Muscle layer of colon (tissue), 2 donors: ENCODE results near the gene GBGT1.

Experiments used
- H3K27ac ChIP-seq: one replicate; pipeline ENCODE4 v1.7.0; 2013; ENCODE audit warnings: low read depth, mild to moderate bottlenecking, low read length, moderate library complexity
- H3K27me3 ChIP-seq, 2 donors: one replicate each; pipeline ENCODE4 v1.7.0; 2013; ENCODE audit warnings: low read length in 2 of 2, mild to moderate bottlenecking in 2 of 2; ENCODE audit not compliant: insufficient read depth in 2 of 2, control insufficient read depth in 1 of 2
- H3K36me3 ChIP-seq: one replicate; pipeline ENCODE4 v1.7.0; 2013; ENCODE audit warnings: mild to moderate bottlenecking, low read length; ENCODE audit not compliant: insufficient read depth
- H3K4me1 ChIP-seq: one replicate; pipeline ENCODE4 v1.7.0; 2013; ENCODE audit warnings: mild to moderate bottlenecking, low read length; ENCODE audit not compliant: insufficient read depth
- H3K4me3 ChIP-seq, 2 donors: one replicate each; pipeline ENCODE4 v1.7.0; 2013; ENCODE audit warnings: low read length in 2 of 2, low read depth in 1 of 2, mild to moderate bottlenecking in 1 of 2, moderate library complexity in 1 of 2
- H3K9ac ChIP-seq: one replicate; pipeline ENCODE4 v1.7.0; 2013; ENCODE audit warnings: low read length
- H3K9me3 ChIP-seq: one replicate; pipeline ENCODE4 v1.7.0; 2013; ENCODE audit warnings: mild to moderate bottlenecking, low read length
- donor health status: abdominal sarcoma.
- donor health status: Adenocarcinoma of cecum.

The GBGT1 gene

GRCh38 chr9:133160742-133161546 lies 2.8 kb downstream of the GBGT1 start:
- no peak overlapping the region for H3K27ac ChIP-seq
- H3K36me3 ChIP-seq, result no peaks in the 10 kb centered on the region
- no peak overlapping the region for H3K4me3 ChIP-seq
- H3K27me3 ChIP-seq, result peaks cover 0 to 6% of the 10 kb centered on the region in 2 donors
- no peak overlapping the region for H3K9ac ChIP-seq
- H3K9me3 ChIP-seq, result no peaks in the 10 kb centered on the region
- H3K4me1 ChIP-seq, result peaks cover 5% of the 10 kb centered on the region

GRCh38 chr9:133158695-133159094 lies 5.0 kb downstream of the GBGT1 start:
- no peak overlapping the region for H3K4me3 ChIP-seq
- peaks cover 0 to 4% of the 10 kb centered on the region in 2 donors for H3K27me3 ChIP-seq
- no peaks in the 10 kb centered on the region for H3K4me1 ChIP-seq
- H3K27ac ChIP-seq, result no peak overlapping the region
- no peaks in the 10 kb centered on the region for H3K9me3 ChIP-seq
- H3K36me3 ChIP-seq, result no peaks in the 10 kb centered on the region
- H3K9ac ChIP-seq, result no peak overlapping the region

GRCh38 chr9:133155156-133155555 lies 8.6 kb downstream of the GBGT1 start:
- H3K4me1 ChIP-seq, result no peaks in the 10 kb centered on the region
- no peaks in the 10 kb centered on the region for H3K27me3 ChIP-seq
- no peaks in the 10 kb centered on the region for H3K36me3 ChIP-seq
- no peaks in the 10 kb centered on the region for H3K9me3 ChIP-seq
- no peak overlapping the region for H3K9ac ChIP-seq
- no peak overlapping the region for H3K27ac ChIP-seq
- no peak overlapping the region for H3K4me3 ChIP-seq

GRCh38 chr9:133154097-133154989 lies 9.4 kb downstream of the GBGT1 start:
- H3K4me3 ChIP-seq, result no peak overlapping the region
- H3K36me3 ChIP-seq, result no peaks in the 10 kb centered on the region
- no peak overlapping the region for H3K27ac ChIP-seq
- H3K4me1 ChIP-seq, result no peaks in the 10 kb centered on the region
- H3K9ac ChIP-seq, result no peak overlapping the region
- no peaks in the 10 kb centered on the region for H3K27me3 ChIP-seq
- no peaks in the 10 kb centered on the region for H3K9me3 ChIP-seq

- Histone ChIP-seq H3K27me3 (no peaks in the 10 kb centered on the region), H3K36me3 (no peaks in the 10 kb centered on the region), H3K9ac (no peak overlapping the region), H3K4me1 (peaks cover under 1% of the 10 kb centered on the region), H3K27ac (no peak overlapping the region), H3K9me3 (no peaks in the 10 kb centered on the region), H3K4me3 (no peak overlapping the region)
Observed at GRCh38 chr9:133153227-133154096, 10.3 kb downstream of the GBGT1 start.

GRCh38 chr9:133151601-133152525 lies 11.9 kb downstream of the GBGT1 start:
- no peak overlapping the region for H3K9ac ChIP-seq
- H3K27me3 ChIP-seq, result no peaks in the 10 kb centered on the region
- H3K4me1 ChIP-seq, result peaks cover 16% of the 10 kb centered on the region
- no peaks in the 10 kb centered on the region for H3K9me3 ChIP-seq
- no peaks in the 10 kb centered on the region for H3K36me3 ChIP-seq
- H3K4me3 ChIP-seq, result no peak overlapping the region
- no peak overlapping the region for H3K27ac ChIP-seq

GRCh38 chr9:133151041-133151440 lies 12.7 kb downstream of the GBGT1 start:
- no peaks in the 10 kb centered on the region for H3K36me3 ChIP-seq
- peaks cover 16% of the 10 kb centered on the region for H3K4me1 ChIP-seq
- H3K9me3 ChIP-seq, result no peaks in the 10 kb centered on the region
- H3K9ac ChIP-seq, result no peak overlapping the region
- H3K27me3 ChIP-seq, result no peaks in the 10 kb centered on the region
- H3K4me3 ChIP-seq, result no peak overlapping the region
- no peak overlapping the region for H3K27ac ChIP-seq

- Histone ChIP-seq H3K4me1 (peaks cover 25% of the 10 kb centered on the region), H3K27ac (peak overlapping the region; percentile 76), H3K9ac (peak overlapping the region; percentile 68), H3K36me3 (no peaks in the 10 kb centered on the region), H3K27me3 (no peaks in the 10 kb centered on the region), H3K9me3 (no peaks in the 10 kb centered on the region), H3K4me3 (peak overlapping the region; percentile 53 to 57)
Observed at GRCh38 chr9:133149130-133150015, 14.3 kb downstream of the GBGT1 start.

- Histone ChIP-seq H3K27ac (peak overlapping the region; percentile 75), H3K9me3 (no peaks in the 10 kb centered on the region), H3K36me3 (no peaks in the 10 kb centered on the region), H3K4me1 (peaks cover 30% of the 10 kb centered on the region), H3K27me3 (no peaks in the 10 kb centered on the region), H3K9ac (peak overlapping the region; percentile 71), H3K4me3 (peak overlapping the region; percentile 71 to 79)
Observed at GRCh38 chr9:133148199-133149129, 15.2 kb downstream of the GBGT1 start.
